ENCODE measurements around the gene ABL1.
A peak's percentile ranks its signal among the peaks of the same experiment; 100 is the strongest.
"Not testable (repeated sequence)": the region's sequence is repeated elsewhere in the genome, so short reads cannot be mapped to it uniquely, and the experiment has no call there.

Gene ABL1

GRCh38 chr9:130834371-130835336, at the start of gene ABL1:
Gene ABL1 (plus strand): TSS chr9:130835254. CDS start chr9:130835447, 193 bp downstream.
- peak; percentile 90 for DNase-seq (ENCODE audit: low spot score)

- no peak for DNase-seq (ENCODE audit: low spot score)
These were observed 49.0 kb upstream of the ABL1 start for GRCh38 chr9:130785940-130786508.

GRCh38 chr9:130786526-130786925, 48.5 kb upstream of the ABL1 start:
- DNase-seq (ENCODE audit: low spot score) = no peak

GRCh38 chr9:130789747-130790672, 45.0 kb upstream of the ABL1 start:
- no peak for DNase-seq (ENCODE audit: low spot score)

- no peak for DNase-seq (ENCODE audit: low spot score)
These were observed 43.7 kb upstream of the ABL1 start for GRCh38 chr9:130791303-130791894.

GRCh38 chr9:130793589-130793988, 41.5 kb upstream of the ABL1 start:
- no peak for DNase-seq (ENCODE audit: low spot score)

GRCh38 chr9:130794021-130794420, 41.0 kb upstream of the ABL1 start:
- not testable (repeated sequence) for DNase-seq (ENCODE audit: low spot score)

- not testable (repeated sequence) for DNase-seq (ENCODE audit: low spot score)
These were observed 40.6 kb upstream of the ABL1 start for GRCh38 chr9:130794423-130794822.

- DNase-seq (ENCODE audit: low spot score) = no peak
These were observed 40.0 kb upstream of the ABL1 start for GRCh38 chr9:130794923-130795495.

- DNase-seq (ENCODE audit: low spot score) = not testable (repeated sequence)
These were observed 31.9 kb upstream of the ABL1 start for GRCh38 chr9:130803116-130803515.

- no peak for DNase-seq (ENCODE audit: low spot score)
These were observed 29.3 kb upstream of the ABL1 start for GRCh38 chr9:130805510-130806326.

- no peak for DNase-seq (ENCODE audit: low spot score)
These were observed 28.7 kb upstream of the ABL1 start for GRCh38 chr9:130806327-130806716.

GRCh38 chr9:130810609-130811136, 24.4 kb upstream of the ABL1 start:
- no peak for DNase-seq (ENCODE audit: low spot score)

GRCh38 chr9:130815242-130815808, 19.7 kb upstream of the ABL1 start:
- DNase-seq (ENCODE audit: low spot score) = no peak

- no peak for DNase-seq (ENCODE audit: low spot score)
These were observed 17.1 kb upstream of the ABL1 start for GRCh38 chr9:130817914-130818313.

GRCh38 chr9:130820135-130820738, 14.8 kb upstream of the ABL1 start:
- no peak for DNase-seq (ENCODE audit: low spot score)

GRCh38 chr9:130823435-130823834, 11.6 kb upstream of the ABL1 start:
- DNase-seq (ENCODE audit: low spot score) = no peak

GRCh38 chr9:130824079-130824478, 11.0 kb upstream of the ABL1 start:
- no peak for DNase-seq (ENCODE audit: low spot score)

- DNase-seq (ENCODE audit: low spot score) = no peak
These were observed 10.3 kb upstream of the ABL1 start for GRCh38 chr9:130824643-130825350.
